ENCODE results near the gene TFF3. TPM values are rescaled to one million over a fixed set of nuclear protein-coding genes. Genes with fewer than 3 reads are reported as not detected.
A peak's percentile ranks its signal among the peaks of the same experiment; 100 is the strongest.

Gene TFF3
- total and polyA plus RNA-seq, 2 experiments from 2014 or later = 84.4 to 589 TPM

- Histone ChIP-seq H3K79me2 (no peaks in the 10 kb centered on the region), H3K9me2 (replicated peaks; ENCODE audit: insufficient read depth) (no peaks in the 10 kb centered on the region), H3K9me3 (ENCODE audit: low read depth) (no peaks in the 10 kb centered on the region), H4K20me1 (ENCODE audit: insufficient read depth, poor library complexity, severe bottlenecking) (no peaks in the 10 kb centered on the region), H3K4me1 (ENCODE audit: insufficient read depth) (peaks cover 33% of the 10 kb centered on the region), H3K27me3 (no peaks in the 10 kb centered on the region), H2AFZ (no peak overlapping the region), H3K27ac (peak overlapping the region; percentile 53), H3K4me2 (peak overlapping the region; percentile 21), H3K36me3 (replicated peaks; ENCODE audit: insufficient read depth, low read depth) (no peaks in the 10 kb centered on the region), H3K4me3 (no peak overlapping the region)
- 47% methylated on average over 11 of the region's 11 CpGs for WGBS (ENCODE audit: low lambda C conversion rate, missing lambda C conversion rate)
- peak; percentile 46 for DNase-seq (ENCODE audit: low spot score)
- TF ChIP-seq EZH2 (IDR thresholded peaks at IDR 0.05; ENCODE audit: borderline replicate concordance) (no peak), EZH2phosphoT487 (IDR thresholded peaks at IDR 0.05; ENCODE audit: low read depth, severe bottlenecking, unreplicated experiment) (no peak), CTCF (IDR thresholded peaks at IDR 0.05; ENCODE audit: poor library complexity) (no peak)
Measured at GRCh38 chr21:42262831-42263231, 52.4 kb downstream of the TFF3 start.

GRCh38 chr21:42261829-42262200 is 53.4 kb downstream of the TFF3 start:
- no peaks in the 10 kb centered on the region for H3K36me3 ChIP-seq (replicated peaks; ENCODE audit: insufficient read depth, low read depth)
- no peaks in the 10 kb centered on the region for H4K20me1 ChIP-seq (ENCODE audit: insufficient read depth, poor library complexity, severe bottlenecking)
- no peaks in the 10 kb centered on the region for H3K9me3 ChIP-seq (ENCODE audit: low read depth)
- no peak overlapping the region for H2AFZ ChIP-seq
- no peaks in the 10 kb centered on the region for H3K79me2 ChIP-seq
- TF ChIP-seq EZH2 (IDR thresholded peaks at IDR 0.05; ENCODE audit: borderline replicate concordance) (no peak), CTCF (IDR thresholded peaks at IDR 0.05; ENCODE audit: poor library complexity) (no peak), EZH2phosphoT487 (IDR thresholded peaks at IDR 0.05; ENCODE audit: low read depth, severe bottlenecking, unreplicated experiment) (no peak)
- no peak overlapping the region for H3K4me3 ChIP-seq
- H3K27ac ChIP-seq = peak overlapping the region; percentile 53
- DNase-seq (ENCODE audit: low spot score) = no peak
- H3K4me1 ChIP-seq (ENCODE audit: insufficient read depth) = peaks cover 33% of the 10 kb centered on the region
- H3K27me3 ChIP-seq = no peaks in the 10 kb centered on the region
- 73% methylated on average over 7 of the region's 7 CpGs for WGBS (ENCODE audit: low lambda C conversion rate, missing lambda C conversion rate)
- H3K4me2 ChIP-seq = peak overlapping the region; percentile 44
- no peaks in the 10 kb centered on the region for H3K9me2 ChIP-seq (replicated peaks; ENCODE audit: insufficient read depth)

Other genes starting within 250 kb of the TFF3 start
- 0.16 and 0.47 TPM in 2 replicates for gene UMODL1, start 244.1 kb downstream of the TFF3 start, total RNA-seq
- 0.15 TPM in 1 of 2 replicates, not detected in the other for gene UMODL1, start 244.1 kb downstream of the TFF3 start, polyA plus RNA-seq
- gene ABCG1, start 96.3 kb downstream of the TFF3 start, total RNA-seq = 7.2 and 10.7 TPM in 2 replicates
- gene ABCG1, start 96.3 kb downstream of the TFF3 start, polyA plus RNA-seq = 8.4 and 14.0 TPM in 2 replicates
- gene TFF2, start 35.6 kb upstream of the TFF3 start, total RNA-seq = 15.5 and 23.9 TPM in 2 replicates
- 28.1 and 58.7 TPM in 2 replicates for gene TFF2, start 35.6 kb upstream of the TFF3 start, polyA plus RNA-seq
- gene TFF1, start 51.1 kb upstream of the TFF3 start, total RNA-seq = 57.4 and 84.2 TPM in 2 replicates
- 140 and 221 TPM in 2 replicates for gene TFF1, start 51.1 kb upstream of the TFF3 start, polyA plus RNA-seq
- 1.4 and 1.7 TPM in 2 replicates for gene TMPRSS3, start 80.6 kb upstream of the TFF3 start, total RNA-seq
- gene TMPRSS3, start 80.6 kb upstream of the TFF3 start, polyA plus RNA-seq = 1.4 and 1.5 TPM in 2 replicates
- not detected in 2 replicates for gene UBASH3A, start 88.5 kb upstream of the TFF3 start, total RNA-seq
- gene UBASH3A, start 88.5 kb upstream of the TFF3 start, polyA plus RNA-seq = not detected in 2 replicates
- 0.60 and 1.3 TPM in 2 replicates for gene RSPH1, start 180.8 kb upstream of the TFF3 start, total RNA-seq
- 1.8 and 3.0 TPM in 2 replicates for gene RSPH1, start 180.8 kb upstream of the TFF3 start, polyA plus RNA-seq
- gene SLC37A1, start 198.4 kb upstream of the TFF3 start, total RNA-seq = 13.1 and 17.9 TPM in 2 replicates
- 18.5 and 26.9 TPM in 2 replicates for gene SLC37A1, start 198.4 kb upstream of the TFF3 start, polyA plus RNA-seq